Measurements from ENCODE around the gene ME2. TPM values are rescaled to one million over a fixed set of nuclear protein-coding genes. Genes with fewer than 3 reads are reported as not detected.
"Not testable (repeated sequence)": the region's sequence is repeated elsewhere in the genome, so short reads cannot be mapped to it uniquely, and the experiment has no call there.

ME2 gene
- total RNA-seq, 2 experiments from 2014 or later, result 15.6 to 16.1 TPM

DNA sequence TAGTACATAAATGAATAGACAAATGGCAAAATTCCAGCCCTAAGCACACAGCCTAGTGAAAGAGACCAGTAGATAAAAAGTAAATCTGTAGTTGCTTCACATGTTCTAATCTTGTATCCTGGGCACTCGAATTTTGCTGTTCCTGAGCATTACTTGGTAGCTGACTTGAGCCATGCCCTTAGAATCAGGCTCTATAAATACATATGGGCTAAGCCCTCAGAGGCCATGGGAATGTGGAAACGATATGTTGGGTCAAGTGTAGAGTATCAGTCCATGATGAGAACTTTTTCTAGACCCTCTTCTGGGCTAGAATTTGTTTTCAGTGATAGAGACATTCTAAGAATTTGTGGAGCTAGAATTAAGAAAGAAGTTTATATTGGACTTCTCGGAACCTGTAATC is 110.8 kb downstream of the ME2 start:
- CTCF ChIA-PET, result no interaction called here

GRCh38 chr18:50992351-50992762 is 113.4 kb downstream of the ME2 start:
- Histone ChIP-seq H3K9me3 (ENCODE audit: control insufficient read depth in 1 of 2, insufficient read depth in 1 of 2, low read length in 2 of 2) (no peaks in the 10 kb centered on the region), H3K4me1 (ENCODE audit: insufficient read depth, low read length) (no peaks in the 10 kb centered on the region), H3K27me3 (ENCODE audit: control insufficient read depth in 1 of 2, insufficient read depth in 2 of 2, low read length in 2 of 2) (no peaks in the 10 kb centered on the region), H3K4me3 (ENCODE audit: low read length) (no peak overlapping the region), H3K27ac (ENCODE audit: low read depth in 1 of 2, low read length in 2 of 2) (no peak overlapping the region), H3K36me3 (ENCODE audit: insufficient read depth, low read length) (peaks cover 2% of the 10 kb centered on the region)
- ChIA-PET POLR2A (no interaction called here), CTCF (no interaction called here)
- ATAC-seq (ENCODE audit: poor library complexity), result no peak
- Mint-ChIP-seq H3K27ac (no peak overlapping the region), H3K27me3 (no peaks in the 10 kb centered on the region), H3K4me1 (ENCODE audit: low read depth) (no peaks in the 10 kb centered on the region), H3K36me3 (ENCODE audit: low read depth) (peaks cover 14% of the 10 kb centered on the region), H3K4me3 (no peak overlapping the region), H3K9me3 (peaks cover 3% of the 10 kb centered on the region)
- DNase-seq, result no peak
- intact Hi-C loops (cut with DNase I, micrococcal nuclease), result no loop called here
- no peak for TF ChIP-seq CTCF (IDR thresholded peaks at IDR 0.05)

More for the DNA sequence above, 110.8 kb downstream of the ME2 start:
- no peak for TF ChIP-seq CTCF (IDR thresholded peaks at IDR 0.05)
- Mint-ChIP-seq H3K4me1 (ENCODE audit: low read depth) (no peaks in the 10 kb centered on the region), H3K9me3 (no peaks in the 10 kb centered on the region), H3K36me3 (ENCODE audit: low read depth) (peaks cover 38% of the 10 kb centered on the region), H3K4me3 (no peak overlapping the region), H3K27me3 (no peaks in the 10 kb centered on the region), H3K27ac (no peak overlapping the region)
- Histone ChIP-seq H3K27ac (ENCODE audit: low read depth in 1 of 2, low read length in 2 of 2) (no peak overlapping the region), H3K36me3 (ENCODE audit: insufficient read depth, low read length) (peaks cover 7% of the 10 kb centered on the region), H3K9me3 (ENCODE audit: control insufficient read depth in 1 of 2, insufficient read depth in 1 of 2, low read length in 2 of 2) (no peaks in the 10 kb centered on the region), H3K4me1 (ENCODE audit: insufficient read depth, low read length) (no peaks in the 10 kb centered on the region), H3K4me3 (ENCODE audit: low read length) (no peak overlapping the region), H3K27me3 (ENCODE audit: control insufficient read depth in 1 of 2, insufficient read depth in 2 of 2, low read length in 2 of 2) (no peaks in the 10 kb centered on the region)
- POLR2A ChIA-PET, result no interaction called here
- intact Hi-C loops (cut with DNase I, micrococcal nuclease), result no loop called here
- ATAC-seq (ENCODE audit: poor library complexity), result no peak
- DNase-seq, result no peak

- no peaks in the 10 kb centered on the region for H3K27me3 ChIP-seq (ENCODE audit: control insufficient read depth in 1 of 2, insufficient read depth in 2 of 2, low read length in 2 of 2)
- Mint-ChIP-seq H3K4me3 (no peak overlapping the region), H3K4me1 (ENCODE audit: low read depth) (no peaks in the 10 kb centered on the region), H3K27me3 (no peaks in the 10 kb centered on the region), H3K36me3 (ENCODE audit: low read depth) (peaks cover 3% of the 10 kb centered on the region), H3K9me3 (peaks cover 3% of the 10 kb centered on the region), H3K27ac (no peak overlapping the region)
- DNase-seq, result no peak
- CTCF ChIA-PET, result no interaction called here
- intact Hi-C loops (cut with DNase I, micrococcal nuclease), result no loop called here
- H3K27ac ChIP-seq (ENCODE audit: low read depth in 1 of 2, low read length in 2 of 2), result no peak overlapping the region
- POLR2A ChIA-PET, result no interaction called here
- H3K36me3 ChIP-seq (ENCODE audit: insufficient read depth, low read length), result no peaks in the 10 kb centered on the region
- no peaks in the 10 kb centered on the region for H3K9me3 ChIP-seq (ENCODE audit: control insufficient read depth in 1 of 2, insufficient read depth in 1 of 2, low read length in 2 of 2)
- no peak for TF ChIP-seq CTCF (IDR thresholded peaks at IDR 0.05)
- no peak for ATAC-seq (ENCODE audit: poor library complexity)
- H3K4me3 ChIP-seq (ENCODE audit: low read length), result no peak overlapping the region
- H3K4me1 ChIP-seq (ENCODE audit: insufficient read depth, low read length), result no peaks in the 10 kb centered on the region
Observed at GRCh38 chr18:50994031-50994430, 115.1 kb downstream of the ME2 start.

- ATAC-seq (ENCODE audit: poor library complexity); H3K27ac ChIP-seq (ENCODE audit: low read depth in 1 of 2, low read length in 2 of 2); H3K4me3 Mint-ChIP-seq; H3K36me3 Mint-ChIP-seq (ENCODE audit: low read depth); H3K9me3 ChIP-seq (ENCODE audit: control insufficient read depth in 1 of 2, insufficient read depth in 1 of 2, low read length in 2 of 2); POLR2A ChIA-PET; H3K36me3 ChIP-seq (ENCODE audit: insufficient read depth, low read length); intact Hi-C loops (cut with DNase I, micrococcal nuclease); H3K9me3 Mint-ChIP-seq; H3K27ac Mint-ChIP-seq; DNase-seq; H3K4me1 Mint-ChIP-seq (ENCODE audit: low read depth); H3K4me3 ChIP-seq (ENCODE audit: low read length); H3K27me3 ChIP-seq (ENCODE audit: control insufficient read depth in 1 of 2, insufficient read depth in 2 of 2, low read length in 2 of 2); H3K27me3 Mint-ChIP-seq; H3K4me1 ChIP-seq (ENCODE audit: insufficient read depth, low read length): not testable (repeated sequence)
- CTCF ChIA-PET, result interaction anchor here (1.4 kb wide), 1 partner anchor 11 kb away, joined by 3 read pairs; no protein-coding TSS in a partner anchor
Observed at GRCh38 chr18:51003174-51003573, 124.3 kb downstream of the ME2 start.

All from CD4-positive, alpha-beta T cell (primary cell).